ENCODE measurements around the gene FEM1C. TPM values are rescaled to one million over a fixed set of nuclear protein-coding genes. Genes with fewer than 3 reads are reported as not detected.

Gene FEM1C
- total and polyA plus RNA-seq, 2 experiments from 2014 or later: 12.0 to 16.5 TPM

DNA sequence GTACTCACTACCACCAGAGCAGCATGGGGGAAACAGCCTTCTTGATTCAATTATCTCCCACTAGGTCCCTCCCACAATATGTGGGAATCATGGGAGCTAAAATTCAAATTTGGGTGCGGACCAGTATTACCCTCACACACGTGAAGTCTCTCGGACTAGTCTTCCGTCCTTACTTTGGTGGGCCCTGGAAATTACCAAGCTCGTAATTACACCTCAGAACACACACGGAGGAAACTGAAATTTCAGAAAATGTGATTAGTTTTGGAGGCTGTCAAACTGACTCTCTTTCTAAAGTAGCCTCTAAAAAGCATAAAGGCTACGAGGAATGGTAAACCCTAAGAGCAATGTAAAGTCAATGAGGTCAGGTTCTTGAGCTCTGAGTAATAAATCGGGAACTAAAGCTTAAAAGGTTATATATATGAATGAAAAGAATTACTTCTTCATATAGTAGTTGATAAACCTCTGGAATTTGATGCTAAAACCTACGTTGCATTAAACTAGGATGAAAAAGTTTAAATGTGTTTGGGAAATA is 842 bp upstream of the FEM1C start:
- peak overlapping the region; percentile 93 for H2AFZ ChIP-seq
- peaks cover 8% of the 10 kb centered on the region; the same call in 1 of the 2 replicates for H3K36me3 ChIP-seq (ENCODE audit: low read depth)
- peaks cover 10% of the 10 kb centered on the region; the same call in 1 of the 2 replicates for H4K20me1 ChIP-seq (ENCODE audit: insufficient read depth)
- H3K4me3 ChIP-seq: peak overlapping the region; percentile 59
- H3K9me3 ChIP-seq (ENCODE audit: low read depth): no peaks in the 10 kb centered on the region
- H3K4me1 ChIP-seq (ENCODE audit: insufficient read depth): peaks cover 5% of the 10 kb centered on the region
- in situ Hi-C loops (cut with MboI): no loop called here
- H3K9ac ChIP-seq: peak overlapping the region; percentile 65
- no peaks in the 10 kb centered on the region for H3K9me2 ChIP-seq (ENCODE audit: insufficient read depth)
- H3K27ac ChIP-seq: peak overlapping the region; percentile 75
- H3K79me2 ChIP-seq (ENCODE audit: insufficient read depth): peaks cover 35% of the 10 kb centered on the region
- peak overlapping the region; percentile 50 for H3K4me2 ChIP-seq (ENCODE audit: unreplicated experiment)
- H3K27me3 ChIP-seq (replicated peaks; ENCODE audit: insufficient read depth): no peaks in the 10 kb centered on the region
- TF ChIP-seq EZH2phosphoT487 (IDR thresholded peaks at IDR 0.05; ENCODE audit: insufficient read depth, low read depth): no peak
- TF ChIP-seq EZH2 (IDR thresholded peaks at IDR 0.05; ENCODE audit: insufficient read depth, poor library complexity, severe bottlenecking): no peak
- no peak for DNase-seq
- WGBS, 2 experiments (ENCODE audit: low coverage in 1 of 2, low lambda C conversion rate in 2 of 2, missing lambda C conversion rate in 2 of 2): 98 to 99% methylated on average over 9 of the region's 9 CpGs
- H3F3A ChIP-seq (ENCODE audit: insufficient read depth): peaks cover 19% of the 10 kb centered on the region

DNA sequence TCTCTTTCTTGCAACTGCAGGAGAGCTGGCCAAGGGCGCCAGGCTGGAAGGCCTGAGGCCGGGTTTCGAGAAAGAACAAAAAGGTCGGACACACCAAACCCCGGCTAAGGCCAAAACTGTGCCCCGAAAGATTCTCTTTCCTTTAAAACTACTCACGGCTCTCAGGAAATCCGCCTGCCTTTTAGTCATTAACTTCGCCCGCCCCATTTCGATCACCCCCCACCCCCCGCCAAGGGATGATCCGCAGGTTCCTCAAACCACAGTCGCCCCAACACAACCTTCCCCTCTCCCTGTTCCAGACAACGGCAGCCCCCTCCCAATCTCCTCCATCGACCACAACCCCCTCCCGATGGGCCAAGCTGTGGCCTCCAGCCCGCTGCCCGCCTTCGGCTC is 536 bp downstream of the FEM1C start:
- peaks cover 49% of the 10 kb centered on the region for H3K79me2 ChIP-seq (ENCODE audit: insufficient read depth)
- WGBS, 2 experiments (ENCODE audit: low coverage in 1 of 2, low lambda C conversion rate in 2 of 2, missing lambda C conversion rate in 2 of 2): 1 to 2% methylated on average over 11 to 20 of the region's 20 CpGs
- H2AFZ ChIP-seq: peak overlapping the region; percentile 56
- H4K20me1 ChIP-seq (ENCODE audit: insufficient read depth): peaks cover 20% of the 10 kb centered on the region; the same call in 1 of the 2 replicates
- H3K9ac ChIP-seq: peak overlapping the region; percentile 95
- H3K9me2 ChIP-seq (ENCODE audit: insufficient read depth): no peaks in the 10 kb centered on the region
- in situ Hi-C loops (cut with MboI): no loop called here
- peak overlapping the region; percentile 95 for H3K27ac ChIP-seq
- no peak for TF ChIP-seq EZH2phosphoT487 (IDR thresholded peaks at IDR 0.05; ENCODE audit: insufficient read depth, low read depth)
- no peak for TF ChIP-seq EZH2 (IDR thresholded peaks at IDR 0.05; ENCODE audit: insufficient read depth, poor library complexity, severe bottlenecking)
- peaks cover 22% of the 10 kb centered on the region for H3K36me3 ChIP-seq (ENCODE audit: low read depth)
- peak; percentile 80 for DNase-seq
- H3K4me3 ChIP-seq: peak overlapping the region; percentile 86
- H3K4me1 ChIP-seq (ENCODE audit: insufficient read depth): peaks cover 19% of the 10 kb centered on the region
- H3K4me2 ChIP-seq (ENCODE audit: unreplicated experiment): peak overlapping the region; percentile 97
- H3K27me3 ChIP-seq (replicated peaks; ENCODE audit: insufficient read depth): no peaks in the 10 kb centered on the region
- peaks cover 19% of the 10 kb centered on the region for H3F3A ChIP-seq (ENCODE audit: insufficient read depth)
- no peaks in the 10 kb centered on the region for H3K9me3 ChIP-seq (ENCODE audit: low read depth)

GRCh38 chr5:115543365-115544042 is 1.1 kb downstream of the FEM1C start:
- Histone ChIP-seq H3K27me3 (replicated peaks; ENCODE audit: insufficient read depth) (no peaks in the 10 kb centered on the region), H3K9ac (peak overlapping the region; percentile 95), H3K9me2 (ENCODE audit: insufficient read depth) (no peaks in the 10 kb centered on the region), H3K79me2 (ENCODE audit: insufficient read depth) (peaks cover 54% of the 10 kb centered on the region), H3K4me3 (peak overlapping the region; percentile 86), H3F3A (ENCODE audit: insufficient read depth) (peaks cover 19% of the 10 kb centered on the region), H3K27ac (peak overlapping the region; percentile 95), H3K9me3 (ENCODE audit: low read depth) (no peaks in the 10 kb centered on the region), H3K36me3 (ENCODE audit: low read depth) (peaks cover 27% of the 10 kb centered on the region), H2AFZ (peak overlapping the region; percentile 56), H3K4me2 (ENCODE audit: unreplicated experiment) (peak overlapping the region; percentile 97), H4K20me1 (ENCODE audit: insufficient read depth) (peaks cover 20% of the 10 kb centered on the region; the same call in 1 of the 2 replicates), H3K4me1 (ENCODE audit: insufficient read depth) (peaks cover 19% of the 10 kb centered on the region)
- WGBS, 2 experiments (ENCODE audit: low coverage in 1 of 2, low lambda C conversion rate in 2 of 2, missing lambda C conversion rate in 2 of 2): 1 to 2% methylated on average over 15 of the region's 15 CpGs
- no peak for TF ChIP-seq EZH2 (IDR thresholded peaks at IDR 0.05; ENCODE audit: insufficient read depth, poor library complexity, severe bottlenecking)
- no peak for TF ChIP-seq EZH2phosphoT487 (IDR thresholded peaks at IDR 0.05; ENCODE audit: insufficient read depth, low read depth)
- DNase-seq: peak; percentile 77
- in situ Hi-C loops (cut with MboI): no loop called here

GRCh38 chr5:115542651-115543364 is 1.8 kb downstream of the FEM1C start:
- peak; percentile 17 for DNase-seq
- Histone ChIP-seq H4K20me1 (ENCODE audit: insufficient read depth) (peaks cover 23% of the 10 kb centered on the region; the same call in 1 of the 2 replicates), H3K4me1 (ENCODE audit: insufficient read depth) (peaks cover 19% of the 10 kb centered on the region), H2AFZ (no peak overlapping the region), H3K9me3 (ENCODE audit: low read depth) (no peaks in the 10 kb centered on the region), H3K4me3 (peak overlapping the region; percentile 86), H3F3A (ENCODE audit: insufficient read depth) (peaks cover 19% of the 10 kb centered on the region), H3K27me3 (replicated peaks; ENCODE audit: insufficient read depth) (no peaks in the 10 kb centered on the region), H3K36me3 (ENCODE audit: low read depth) (peaks cover 33% of the 10 kb centered on the region), H3K79me2 (ENCODE audit: insufficient read depth) (peaks cover 61% of the 10 kb centered on the region), H3K27ac (peak overlapping the region; percentile 95), H3K4me2 (ENCODE audit: unreplicated experiment) (peak overlapping the region; percentile 97), H3K9me2 (ENCODE audit: insufficient read depth) (no peaks in the 10 kb centered on the region), H3K9ac (peak overlapping the region; percentile 95)
- TF ChIP-seq EZH2 (IDR thresholded peaks at IDR 0.05; ENCODE audit: insufficient read depth, poor library complexity, severe bottlenecking) (no peak), EZH2phosphoT487 (IDR thresholded peaks at IDR 0.05; ENCODE audit: insufficient read depth, low read depth) (no peak)
- WGBS, 2 experiments (ENCODE audit: low coverage in 1 of 2, low lambda C conversion rate in 2 of 2, missing lambda C conversion rate in 2 of 2): 22 to 23% methylated on average over 10 of the region's 10 CpGs
- in situ Hi-C loops (cut with MboI): no loop called here

Measured in GM23248 (cell line).